ENCODE data around the gene STAT4. TPM values are rescaled to one million over a fixed set of nuclear protein-coding genes. Genes with fewer than 3 reads are reported as not detected.
A peak's percentile ranks its signal among the peaks of the same experiment; 100 is the strongest.

STAT4 gene
- total RNA-seq, 4 donors from 2014 or later = 0.31 to 1.0 (median 0.73) TPM; not detected in 1

DNA sequence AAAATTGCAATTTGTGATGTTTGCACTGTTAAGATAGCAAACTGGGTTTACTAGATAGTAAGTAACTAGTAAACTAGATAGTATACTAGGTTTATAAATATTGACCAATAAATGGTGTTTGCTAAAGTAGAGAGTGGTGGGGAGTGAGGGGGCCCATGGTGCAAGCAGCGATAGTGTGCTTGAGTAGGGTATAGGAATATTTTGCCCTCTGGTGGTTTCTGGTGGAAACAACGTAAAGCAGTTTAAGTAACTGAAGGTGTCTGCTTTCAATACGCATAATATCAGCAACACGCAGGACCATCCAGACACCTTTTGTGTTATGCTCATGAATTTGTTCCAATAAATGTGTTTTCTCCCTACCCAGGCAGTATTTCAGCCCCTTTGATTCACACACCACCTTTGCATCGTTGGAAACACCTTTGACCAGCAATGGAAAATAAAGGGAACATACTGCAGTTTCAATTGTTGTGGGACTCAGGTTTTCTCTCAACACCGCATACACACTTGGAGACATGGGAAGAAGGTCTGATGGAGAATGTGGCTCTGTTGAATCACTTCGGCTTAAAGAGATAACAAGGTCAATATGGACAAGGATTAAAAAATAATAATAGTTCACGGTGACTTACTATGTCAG is 120.2 kb downstream of the STAT4 start:
- H3K4me3 ChIP-seq = no peak overlapping the region
- ATAC-seq = peak in 1 of 2 donors; percentile 85
- intact Hi-C loops (cut with DNase I; ENCODE audit: low total_unique reads) (loop anchor here (5.0 kb wide), 1 partner anchor 248 kb away; no protein-coding TSS in a partner anchor), in situ Hi-C loops (cut with MboI; ENCODE audit: low sequenced_read_pairs in 4 of 4) (no loop called here)
- DNase-seq = no peak
- TF ChIP-seq POLR2A (IDR thresholded peaks at IDR 0.05) = no peak
- TF ChIP-seq, protein P1, sequence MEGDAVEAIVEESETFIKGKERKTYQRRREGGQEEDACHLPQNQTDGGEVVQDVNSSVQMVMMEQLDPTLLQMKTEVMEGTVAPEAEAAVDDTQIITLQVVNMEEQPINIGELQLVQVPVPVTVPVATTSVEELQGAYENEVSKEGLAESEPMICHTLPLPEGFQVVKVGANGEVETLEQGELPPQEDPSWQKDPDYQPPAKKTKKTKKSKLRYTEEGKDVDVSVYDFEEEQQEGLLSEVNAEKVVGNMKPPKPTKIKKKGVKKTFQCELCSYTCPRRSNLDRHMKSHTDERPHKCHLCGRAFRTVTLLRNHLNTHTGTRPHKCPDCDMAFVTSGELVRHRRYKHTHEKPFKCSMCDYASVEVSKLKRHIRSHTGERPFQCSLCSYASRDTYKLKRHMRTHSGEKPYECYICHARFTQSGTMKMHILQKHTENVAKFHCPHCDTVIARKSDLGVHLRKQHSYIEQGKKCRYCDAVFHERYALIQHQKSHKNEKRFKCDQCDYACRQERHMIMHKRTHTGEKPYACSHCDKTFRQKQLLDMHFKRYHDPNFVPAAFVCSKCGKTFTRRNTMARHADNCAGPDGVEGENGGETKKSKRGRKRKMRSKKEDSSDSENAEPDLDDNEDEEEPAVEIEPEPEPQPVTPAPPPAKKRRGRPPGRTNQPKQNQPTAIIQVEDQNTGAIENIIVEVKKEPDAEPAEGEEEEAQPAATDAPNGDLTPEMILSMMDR (IDR thresholded peaks at IDR 0.05 in 4 of 5, conservative IDR thresholded peaks at IDR 0.05 in 1 of 5) = peak; percentile 35 to 62 (median 50)
- H3K9me3 ChIP-seq = no peaks in the 10 kb centered on the region
- no peaks in the 10 kb centered on the region for H3K36me3 ChIP-seq
- no peaks in the 10 kb centered on the region for H3K27me3 ChIP-seq
- H3K4me1 ChIP-seq = no peaks in the 10 kb centered on the region
- no peak overlapping the region for H3K27ac ChIP-seq

DNA sequence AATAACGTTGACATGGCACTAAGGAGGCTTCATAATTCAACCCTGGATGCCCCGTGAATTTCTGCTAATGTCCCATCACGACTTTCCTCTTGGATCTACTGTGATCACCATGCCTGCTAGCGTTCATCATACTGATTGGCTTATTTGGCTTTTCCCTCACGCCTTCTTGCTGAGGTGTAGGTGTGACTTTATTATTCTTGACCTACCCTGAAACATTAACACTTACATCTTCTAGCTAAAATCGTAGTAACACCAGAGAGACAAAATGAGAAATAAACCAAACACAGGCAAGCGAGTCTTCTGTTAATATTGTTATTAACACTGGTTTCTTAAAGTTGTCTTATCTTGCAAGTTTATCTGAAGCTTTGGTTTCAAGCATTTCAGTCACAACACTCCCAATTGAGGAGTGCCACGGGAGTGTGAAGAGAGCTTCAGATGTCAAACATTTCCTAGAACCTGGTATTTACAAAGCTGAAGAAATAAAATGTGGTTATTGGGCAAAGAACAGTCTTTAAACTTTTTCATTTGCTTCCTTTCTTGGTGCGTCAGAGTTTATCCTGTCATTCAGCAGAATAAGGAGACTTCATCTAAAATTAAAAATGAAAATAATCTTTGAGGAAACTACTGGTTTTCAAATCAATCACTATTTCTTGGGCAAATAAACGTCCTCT is 121.4 kb downstream of the STAT4 start:
- Histone ChIP-seq H3K27me3 (no peaks in the 10 kb centered on the region), H3K4me3 (no peak overlapping the region), H3K27ac (no peak overlapping the region), H3K36me3 (no peaks in the 10 kb centered on the region), H3K4me1 (no peaks in the 10 kb centered on the region), H3K9me3 (no peaks in the 10 kb centered on the region)
- TF ChIP-seq, protein P1 (IDR thresholded peaks at IDR 0.05 in 4 of 5, conservative IDR thresholded peaks at IDR 0.05 in 1 of 5) = no peak
- no peak for TF ChIP-seq POLR2A (IDR thresholded peaks at IDR 0.05)
- in situ Hi-C loops (cut with MboI; ENCODE audit: low sequenced_read_pairs in 4 of 4) = no loop called here
- DNase-seq = no peak
- ATAC-seq = no peak
- intact Hi-C loops (cut with DNase I; ENCODE audit: low total_unique reads) = no loop called here

DNA sequence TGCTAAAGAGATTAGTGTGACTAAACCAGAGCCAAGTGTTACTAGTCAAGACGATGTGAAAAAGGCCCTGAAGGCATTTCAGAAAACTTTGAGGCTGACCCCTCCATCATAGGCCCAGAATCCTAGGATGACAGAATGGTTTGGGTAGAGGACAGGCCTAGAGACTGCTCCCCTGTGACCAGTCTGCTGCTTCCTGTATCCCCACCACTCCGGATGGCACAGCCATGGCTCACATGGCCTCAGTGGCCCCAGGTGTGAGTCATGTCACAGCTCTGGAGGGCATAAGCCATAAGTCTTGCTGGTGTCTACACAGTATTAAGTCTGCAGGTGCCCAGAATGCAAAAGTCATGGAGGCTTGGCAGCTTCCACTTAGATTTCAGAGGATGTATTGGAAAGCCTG is 124.4 kb downstream of the STAT4 start:
- intact Hi-C loops (cut with DNase I; ENCODE audit: low total_unique reads) (no loop called here), in situ Hi-C loops (cut with MboI; ENCODE audit: low sequenced_read_pairs in 4 of 4) (no loop called here)
- TF ChIP-seq POLR2A (IDR thresholded peaks at IDR 0.05) = no peak
- TF ChIP-seq, protein P1 (IDR thresholded peaks at IDR 0.05 in 4 of 5, conservative IDR thresholded peaks at IDR 0.05 in 1 of 5) = no peak
- Histone ChIP-seq H3K27ac (no peak overlapping the region), H3K27me3 (no peaks in the 10 kb centered on the region), H3K9me3 (no peaks in the 10 kb centered on the region), H3K4me3 (no peak overlapping the region), H3K4me1 (peaks cover 0 to under 1% of the 10 kb centered on the region in 2 donors), H3K36me3 (no peaks in the 10 kb centered on the region)
- ATAC-seq (no peak), DNase-seq (no peak)

DNA sequence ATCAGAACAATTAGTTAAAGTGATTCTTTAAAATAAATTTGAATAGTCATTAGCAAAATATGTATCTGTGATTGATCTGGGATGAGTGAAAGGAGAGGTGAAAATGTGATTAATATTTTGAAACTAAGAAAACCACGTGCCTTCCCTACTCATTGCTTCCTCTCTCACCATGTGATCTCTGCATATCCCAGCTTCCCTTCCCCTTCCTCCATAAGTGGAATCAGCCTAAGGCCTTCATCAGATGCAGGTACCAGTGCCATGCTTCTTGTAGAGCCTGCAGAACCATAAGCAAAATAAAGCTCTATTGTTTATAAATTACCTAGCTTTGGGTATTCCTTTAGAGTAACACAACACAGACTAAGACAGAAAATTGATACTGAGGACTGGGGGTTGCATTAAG is 125.7 kb downstream of the STAT4 start:
- no peaks in the 10 kb centered on the region for H3K36me3 ChIP-seq
- in situ Hi-C loops (cut with MboI; ENCODE audit: low sequenced_read_pairs in 4 of 4) (no loop called here), intact Hi-C loops (cut with DNase I; ENCODE audit: low total_unique reads) (no loop called here)
- H3K4me3 ChIP-seq = no peak overlapping the region
- no peak for DNase-seq
- H3K9me3 ChIP-seq = no peaks in the 10 kb centered on the region
- peaks cover 7% of the 10 kb centered on the region in 2 donors for H3K4me1 ChIP-seq
- no peak overlapping the region for H3K27ac ChIP-seq
- no peaks in the 10 kb centered on the region for H3K27me3 ChIP-seq
- no peak for ATAC-seq
- no peak for TF ChIP-seq POLR2A (IDR thresholded peaks at IDR 0.05)

DNA sequence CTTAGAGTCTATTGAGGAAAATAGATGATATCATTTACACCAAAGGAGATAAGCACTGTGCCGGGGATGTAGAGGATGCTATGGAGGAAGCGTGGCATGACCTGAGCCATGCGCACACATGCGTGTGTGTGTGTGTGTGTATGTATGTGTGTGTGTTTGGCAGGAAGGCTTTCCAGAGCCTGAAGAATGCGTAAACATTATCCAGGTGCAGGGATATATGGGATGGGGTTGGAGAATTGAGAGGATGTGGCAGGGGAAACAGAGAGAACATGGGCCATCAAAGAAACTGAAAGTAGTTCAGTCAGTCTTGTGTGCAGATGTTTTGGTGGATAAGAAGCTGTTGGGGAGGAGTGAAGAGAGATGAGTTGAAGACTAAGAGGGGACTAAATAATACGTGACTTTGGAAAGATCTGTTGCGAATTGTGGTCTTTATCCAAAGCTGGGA is 127.5 kb downstream of the STAT4 start:
- intact Hi-C loops (cut with DNase I; ENCODE audit: low total_unique reads) (no loop called here), in situ Hi-C loops (cut with MboI; ENCODE audit: low sequenced_read_pairs in 4 of 4) (loop anchor here in 3 of 4 donors (25.0 kb wide), 2 partner anchors 136 to 664 kb away; partner anchors contain the start of genes NABP1 (in 2 of the 3) and GLS (in 1 of the 3))
- H3K27ac ChIP-seq = no peak overlapping the region
- DNase-seq = no peak
- TF ChIP-seq, protein P1 (IDR thresholded peaks at IDR 0.05 in 4 of 5, conservative IDR thresholded peaks at IDR 0.05 in 1 of 5) = no peak
- TF ChIP-seq POLR2A (IDR thresholded peaks at IDR 0.05) = no peak
- ATAC-seq = no peak
- H3K9me3 ChIP-seq = no peaks in the 10 kb centered on the region
- H3K4me1 ChIP-seq = peaks cover 7 to 13% of the 10 kb centered on the region in 2 donors
- no peaks in the 10 kb centered on the region for H3K36me3 ChIP-seq
- no peak overlapping the region for H3K4me3 ChIP-seq
- H3K27me3 ChIP-seq = no peaks in the 10 kb centered on the region

Measured in gastrocnemius medialis (tissue), 4 donors.